ENCODE results near the gene EIF4B. TPM values are rescaled to one million over a fixed set of nuclear protein-coding genes. Genes with fewer than 3 reads are reported as not detected.

The EIF4B gene
- total RNA-seq, 3 donors from 2014 or later: 341 to 535 (median 345) TPM

GRCh38 chr12:52977170-52977569 is 29.1 kb upstream of the EIF4B start:
- intact Hi-C loops (cut with DNase I, micrococcal nuclease): loop anchor here in 1 of 2 donors (5.0 kb wide), 1 partner anchor 90 kb away; no protein-coding TSS in a partner anchor
- Histone ChIP-seq H3K36me3 (ENCODE audit: low read depth) (no peaks in the 10 kb centered on the region), H3K4me3 (no peak overlapping the region), H3K4me1 (ENCODE audit: low read depth) (peaks cover 15% of the 10 kb centered on the region), H3K9me3 (no peaks in the 10 kb centered on the region)
- DNase-seq (no peak), ATAC-seq (no peak)
- no peak for TF ChIP-seq CTCF (IDR thresholded peaks at IDR 0.05)

GRCh38 chr12:52980096-52980649 is 26.1 kb upstream of the EIF4B start:
- no peak overlapping the region for H3K4me3 ChIP-seq
- no peaks in the 10 kb centered on the region for H3K36me3 ChIP-seq (ENCODE audit: low read depth)
- intact Hi-C loops (cut with DNase I, micrococcal nuclease): loop anchor here in 1 of 2 donors (2.0 kb wide), 1 partner anchor 95 kb away; no protein-coding TSS in a partner anchor
- DNase-seq: no peak
- no peak for TF ChIP-seq CTCF (IDR thresholded peaks at IDR 0.05)
- no peak for ATAC-seq
- H3K9me3 ChIP-seq: no peaks in the 10 kb centered on the region
- peaks cover 10% of the 10 kb centered on the region for H3K4me1 ChIP-seq (ENCODE audit: low read depth)

GRCh38 chr12:52980650-52981423 is 25.4 kb upstream of the EIF4B start:
- peaks cover 3% of the 10 kb centered on the region for H3K4me1 ChIP-seq (ENCODE audit: low read depth)
- H3K9me3 ChIP-seq: no peaks in the 10 kb centered on the region
- no peak overlapping the region for H3K4me3 ChIP-seq
- intact Hi-C loops (cut with DNase I, micrococcal nuclease): loop anchor here in 1 of 2 donors (2.0 kb wide), 1 partner anchor 96 kb away; no protein-coding TSS in a partner anchor
- H3K36me3 ChIP-seq (ENCODE audit: low read depth): no peaks in the 10 kb centered on the region
- ATAC-seq (peak; percentile 96), DNase-seq (peak; percentile 80 to 97 (median 87))
- peak; percentile 78 for TF ChIP-seq CTCF (IDR thresholded peaks at IDR 0.05)

GRCh38 chr12:52984136-52984535 is 22.1 kb upstream of the EIF4B start:
- no peaks in the 10 kb centered on the region for H3K36me3 ChIP-seq (ENCODE audit: low read depth)
- no peak for TF ChIP-seq CTCF (IDR thresholded peaks at IDR 0.05)
- ATAC-seq (no peak), DNase-seq (no peak)
- no peaks in the 10 kb centered on the region for H3K9me3 ChIP-seq
- intact Hi-C loops (cut with DNase I, micrococcal nuclease): no loop called here
- H3K4me3 ChIP-seq: no peak overlapping the region
- peaks cover 2% of the 10 kb centered on the region for H3K4me1 ChIP-seq (ENCODE audit: low read depth)

- intact Hi-C loops (cut with DNase I, micrococcal nuclease): no loop called here
- DNase-seq (peak in 2 of 3 donors; percentile 43 to 55), ATAC-seq (peak; percentile 66)
- Histone ChIP-seq H3K36me3 (ENCODE audit: low read depth) (no peaks in the 10 kb centered on the region), H3K4me1 (ENCODE audit: low read depth) (peaks cover 31% of the 10 kb centered on the region), H3K4me3 (no peak overlapping the region), H3K9me3 (no peaks in the 10 kb centered on the region)
- TF ChIP-seq CTCF (IDR thresholded peaks at IDR 0.05): no peak
Measured at GRCh38 chr12:52988898-52989297, 17.4 kb upstream of the EIF4B start.

Data from mucosa of descending colon (tissue), 3 donors.